HEK293 (cell line): ENCODE data around the gene FRMD4A.

Source experiments
- CTCF ChIA-PET: fragments of 350-600 bp; formaldehyde crosslinking; extraction: SDS; loops from one replicate; lab custom pipeline; 2021; ENCODE audit warnings: antibody characterized with exemption; lab: Yijun Ruan, JAX
- POLR2A ChIA-PET: fragments of 300-600 bp; formaldehyde crosslinking; extraction: SDS; loops from one replicate; lab custom pipeline; 2020; ENCODE audit warnings: antibody characterized with exemption, inconsistent platforms; lab: Yijun Ruan, JAX
- H3K27ac ChIP-seq: fragments of 200-500 bp; sonication (Bioruptor generic); 2 replicates; pipeline ENCODE4 v1.5.1; 2014; ENCODE audit warnings: low read depth, low read length, control low read depth, inconsistent platforms; ENCODE audit errors: extremely low read depth
- H3K36me3 ChIP-seq, 2 experiments: fragments of 200-500 bp in 1 of 2; sonication (Bioruptor generic) in 1 of 2; 1 replicate in 1 of 2; 2 replicates in 1 of 2; pipeline ENCODE4 v1.5.1; 2014 to 2017; ENCODE audit warnings: inconsistent platforms in 2 of 2, low read length in 2 of 2; ENCODE audit not compliant: control insufficient read depth in 2 of 2, insufficient read depth in 1 of 2
- H3K4me1 ChIP-seq: fragments of 200-500 bp; sonication (Bioruptor generic); 2 replicates; pipeline ENCODE4 v1.5.1; 2014; ENCODE audit warnings: mild to moderate bottlenecking, low read length, inconsistent platforms; ENCODE audit not compliant: control insufficient read depth, insufficient read depth
- H3K4me3 ChIP-seq: 2 replicates; pipeline ENCODE4 v1.5.1; 2011; ENCODE audit warnings: low read depth, mild to moderate bottlenecking, control low read depth, low read length, moderate library complexity
- H3K9me3 ChIP-seq: fragments of 200-500 bp; sonication (Bioruptor generic); 2 replicates; pipeline ENCODE4 v1.5.1; 2014; ENCODE audit warnings: low read depth, low read length, inconsistent platforms; ENCODE audit not compliant: control insufficient read depth, insufficient read depth
- HIC1 ChIP-seq: fragments of 450-650 bp; formaldehyde crosslinking; IDR thresholded peaks from 2 replicates; pipeline ENCODE4 v1.5.1; 2016; ENCODE audit warnings: missing biosample characterization, missing genetic modification characterization
- PRDM1 ChIP-seq: fragments of 450-650 bp; formaldehyde crosslinking; IDR thresholded peaks from 2 replicates; pipeline ENCODE4; 2016; ENCODE audit warnings: missing biosample characterization, missing genetic modification characterization
- RBAK ChIP-seq: fragments of 450-650 bp; formaldehyde crosslinking; IDR thresholded peaks from 2 replicates; pipeline ENCODE4 v1.5.1; 2016; ENCODE audit warnings: missing biosample characterization, missing genetic modification characterization
- SP3 ChIP-seq: fragments of 450-650 bp; formaldehyde crosslinking; IDR thresholded peaks from 2 replicates; pipeline ENCODE4 v1.5.1; 2016; ENCODE audit warnings: missing biosample characterization, missing genetic modification characterization
- ZBTB26 ChIP-seq: fragments of 450-650 bp; formaldehyde crosslinking; optimal IDR thresholded peaks from 2 replicates; pipeline ENCODE3; 2016; ENCODE audit warnings: missing biosample characterization, mild to moderate bottlenecking, missing genetic modification characterization
- ZEB2 ChIP-seq: fragments of 450-650 bp; formaldehyde crosslinking; IDR thresholded peaks from 2 replicates; pipeline ENCODE4 v1.5.1; 2016; ENCODE audit warnings: missing biosample characterization, missing genetic modification characterization
- ZFHX2 ChIP-seq: fragments of 450-650 bp; formaldehyde crosslinking; conservative IDR thresholded peaks from 2 replicates; pipeline ENCODE4 v1.5.1; 2016; ENCODE audit warnings: missing biosample characterization, missing genetic modification characterization
- ZFP3 ChIP-seq: fragments of 450-650 bp; formaldehyde crosslinking; IDR thresholded peaks from 2 replicates; pipeline ENCODE4 v1.5.1; 2016; ENCODE audit warnings: low read depth, missing biosample characterization, missing genetic modification characterization
- ZNF169 ChIP-seq: fragments of 450-650 bp; formaldehyde crosslinking; IDR thresholded peaks from 2 replicates; pipeline ENCODE4 v1.5.1; 2016; ENCODE audit warnings: missing biosample characterization, missing genetic modification characterization
- ZNF211 ChIP-seq: fragments of 450-650 bp; formaldehyde crosslinking; IDR thresholded peaks from 2 replicates; pipeline ENCODE4 v1.5.1; 2016; ENCODE audit warnings: low read depth, missing biosample characterization, missing genetic modification characterization
- ZNF404 ChIP-seq: fragments of 450-650 bp; formaldehyde crosslinking; IDR thresholded peaks from 2 replicates; pipeline ENCODE4 v1.5.1; 2017; ENCODE audit warnings: missing biosample characterization, missing genetic modification characterization
- ZNF514 ChIP-seq: fragments of 450-650 bp; formaldehyde crosslinking; IDR thresholded peaks from 2 replicates; pipeline ENCODE4 v1.5.1; 2016; ENCODE audit warnings: missing biosample characterization, missing genetic modification characterization
- ZNF623 ChIP-seq: fragments of 450-650 bp; formaldehyde crosslinking; IDR thresholded peaks from 2 replicates; pipeline ENCODE4 v1.5.1; 2016; ENCODE audit warnings: missing biosample characterization, missing genetic modification characterization
- ZNF645 ChIP-seq: fragments of 450-650 bp; formaldehyde crosslinking; IDR thresholded peaks from 2 replicates; pipeline ENCODE4; 2016; ENCODE audit warnings: missing biosample characterization, missing genetic modification characterization
- ZNF654 ChIP-seq: fragments of 450-650 bp; formaldehyde crosslinking; IDR thresholded peaks from 2 replicates; pipeline ENCODE4 v1.5.1; 2016; ENCODE audit warnings: low read depth, missing biosample characterization, missing genetic modification characterization
- ZSCAN23 ChIP-seq: fragments of 450-650 bp; formaldehyde crosslinking; IDR thresholded peaks from 2 replicates; pipeline ENCODE4 v1.5.1; 2016; ENCODE audit warnings: missing biosample characterization, missing genetic modification characterization

FRMD4A gene

GRCh38 chr10:14173391-14173705, 157.4 kb downstream of the FRMD4A start (continued):
- no peak for TF ChIP-seq ZBTB26 (tag by site-specific recombination)
- no peak for TF ChIP-seq ZFHX2 (tag by site-specific recombination)

GRCh38 chr10:14172336-14172950, 158.3 kb downstream of the FRMD4A start:
- POLR2A ChIA-PET: no interaction called here
- H3K27ac ChIP-seq: no peak overlapping the region
- H3K4me1 ChIP-seq: no peaks in the 10 kb centered on the region
- CTCF ChIA-PET: interaction anchor here (0.8 kb wide), 1 partner anchor 23 kb away, joined by 5 read pairs; no protein-coding TSS in a partner anchor
- no peaks in the 10 kb centered on the region for H3K36me3 ChIP-seq
- H3K9me3 ChIP-seq: no peaks in the 10 kb centered on the region
- no peak overlapping the region for H3K4me3 ChIP-seq
- TF ChIP-seq ZNF514 (tag by site-specific recombination) (no peak), ZEB2 (tag by site-specific recombination) (no peak), PRDM1 (tag by site-specific recombination) (no peak), ZSCAN23 (tag by site-specific recombination) (no peak), ZNF211 (no peak), ZFP3 (tag by site-specific recombination) (no peak), SP3 (tag by site-specific recombination) (no peak), RBAK (no peak), ZNF623 (tag by site-specific recombination) (no peak), ZNF654 (tag by site-specific recombination) (no peak), ZNF645 (no peak), ZNF404 (no peak)

GRCh38 chr10:14171336-14171735, 159.4 kb downstream of the FRMD4A start:
- no peak for TF ChIP-seq ZNF169 (tag by site-specific recombination)
- TF ChIP-seq, all 188 proteins: peak for 0
- H3K27ac ChIP-seq: no peak overlapping the region
- no peak overlapping the region for H3K4me3 ChIP-seq
- no peaks in the 10 kb centered on the region for H3K9me3 ChIP-seq
- no peaks in the 10 kb centered on the region for H3K4me1 ChIP-seq
- ChIA-PET POLR2A (no interaction called here), CTCF (no interaction called here)
- no peaks in the 10 kb centered on the region for H3K36me3 ChIP-seq

GRCh38 chr10:14163377-14164086, 167.2 kb downstream of the FRMD4A start:
- POLR2A ChIA-PET: no interaction called here

More at GRCh38 chr10:14163377-14164086, 167.2 kb downstream of the FRMD4A start:
- Histone ChIP-seq H3K4me1 (no peaks in the 10 kb centered on the region), H3K36me3 (no peaks in the 10 kb centered on the region), H3K4me3 (no peak overlapping the region), H3K9me3 (no peaks in the 10 kb centered on the region), H3K27ac (no peak overlapping the region)
- CTCF ChIA-PET: interaction anchor here (1.1 kb wide), 1 partner anchor 34 kb away, joined by 3 read pairs; no protein-coding TSS in a partner anchor
- no peak for TF ChIP-seq HIC1 (tag by site-specific recombination)
